ENCODE results near the gene CA5A.

The CA5A gene

GRCh38 chr16:87846705-87847466 lies 89.4 kb downstream of the CA5A start:
- DNase-seq: no peak

DNA sequence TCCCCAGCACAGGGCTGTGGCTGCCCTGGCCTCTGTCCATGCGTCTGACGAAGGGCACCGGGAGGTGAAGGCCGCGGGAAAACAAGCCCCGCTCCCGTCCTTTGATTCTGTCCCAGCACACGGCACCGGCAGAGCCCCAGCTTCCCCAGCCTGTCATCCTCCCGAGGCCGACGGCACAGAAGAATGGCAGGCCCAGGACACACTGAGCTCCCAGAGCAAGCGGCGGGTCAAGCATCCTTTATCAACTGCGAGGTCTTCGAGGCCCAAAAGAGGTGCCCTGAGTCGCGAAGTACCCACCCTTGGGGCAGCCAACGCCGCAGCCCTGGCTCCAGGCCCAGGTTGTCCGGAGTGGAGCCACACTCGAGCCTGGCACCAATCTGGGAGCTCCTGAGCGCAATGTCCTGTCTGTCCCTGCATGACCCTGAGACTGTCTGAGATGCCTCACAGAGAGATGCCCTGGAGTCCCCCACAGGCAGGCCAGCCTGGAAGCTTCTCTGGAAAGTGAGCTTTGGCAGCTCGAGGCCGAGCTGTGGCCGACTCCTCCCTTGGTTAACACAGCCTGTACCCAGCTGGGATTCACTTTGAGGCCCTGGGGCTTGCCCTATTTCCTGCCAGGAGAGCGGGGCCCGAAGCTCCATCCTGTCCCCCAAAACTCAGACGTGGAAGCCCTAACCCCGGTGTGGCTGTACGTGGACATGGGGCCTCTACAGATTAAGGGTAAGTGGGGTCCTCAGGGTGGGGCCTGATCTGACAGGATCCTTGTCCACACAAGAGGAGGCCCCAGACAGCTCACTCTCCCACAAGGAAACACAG lies 90.3 kb downstream of the CA5A start:
- DNase-seq: no peak

DNA sequence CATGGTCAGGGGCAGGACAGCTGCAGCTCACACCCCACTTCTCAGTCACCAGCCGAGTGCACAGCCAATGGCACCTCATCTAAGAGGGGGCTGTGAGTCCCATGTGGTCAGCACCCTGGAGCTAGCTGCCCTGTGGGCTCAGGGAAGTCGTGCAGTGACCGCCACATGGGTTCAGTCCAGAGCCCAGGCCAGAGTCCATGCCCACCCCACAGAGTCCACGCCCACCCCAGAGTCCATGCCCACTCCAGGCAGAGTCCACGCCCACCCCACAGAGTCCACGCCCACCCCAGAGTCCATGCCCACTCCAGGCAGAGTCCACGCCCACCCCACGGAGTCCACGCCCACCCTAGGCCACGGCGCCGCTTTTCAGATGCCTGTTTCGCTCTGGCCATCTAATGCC lies 91.1 kb downstream of the CA5A start:
- DNase-seq: no peak

DNA sequence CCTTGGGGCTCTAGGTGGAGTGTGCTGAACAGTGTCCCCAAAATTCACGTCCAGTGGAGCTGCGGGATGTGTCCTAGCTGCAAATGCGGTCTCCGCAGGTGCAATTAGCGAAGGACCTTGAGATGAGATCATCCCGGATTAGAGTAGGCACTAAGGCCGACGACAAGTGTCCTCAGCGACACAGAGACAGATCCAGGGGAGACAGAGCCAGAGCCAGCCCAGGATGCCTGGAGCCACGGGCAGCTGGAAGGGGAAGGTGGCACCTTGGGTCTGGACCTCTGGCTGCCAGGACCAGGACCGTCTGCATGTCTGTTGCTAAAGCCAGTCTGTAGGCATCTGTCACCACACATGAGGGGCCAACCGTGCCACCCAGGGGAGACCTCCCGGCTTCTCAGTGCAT lies 91.5 kb downstream of the CA5A start:
- DNase-seq: no peak

DNA sequence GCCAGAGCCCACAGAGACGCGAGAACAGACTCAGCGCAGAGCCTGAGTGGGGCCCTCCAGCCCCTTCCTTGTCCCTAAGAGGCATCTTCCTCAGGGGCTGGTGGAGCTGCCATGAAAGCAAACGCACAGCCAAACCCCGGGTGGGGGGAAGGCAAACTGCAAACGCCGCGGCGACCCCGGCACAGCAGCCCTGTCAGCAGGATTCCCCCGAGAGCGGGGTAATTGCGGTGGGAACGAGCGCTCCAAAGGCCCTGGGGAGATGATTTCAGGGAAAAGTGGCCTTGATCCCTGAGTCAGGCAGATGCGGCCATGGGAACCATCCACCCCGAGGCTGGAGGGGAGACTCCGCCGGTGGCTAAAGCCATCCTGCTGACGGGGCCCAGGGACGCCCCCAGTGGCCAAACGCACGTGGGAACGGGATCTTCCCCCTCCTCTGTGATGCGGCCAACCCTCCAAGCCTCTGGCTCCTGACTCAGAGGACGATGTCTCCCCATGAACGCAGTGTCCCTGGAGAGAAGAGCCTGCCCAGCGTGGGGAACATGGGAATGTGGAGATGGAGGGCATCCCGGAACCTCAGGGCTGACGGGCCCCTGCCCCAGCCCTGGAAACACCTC lies 92.1 kb downstream of the CA5A start:
- DNase-seq: no peak

GRCh38 chr16:87843678-87844105 lies 92.6 kb downstream of the CA5A start:
- DNase-seq: no peak

DNA sequence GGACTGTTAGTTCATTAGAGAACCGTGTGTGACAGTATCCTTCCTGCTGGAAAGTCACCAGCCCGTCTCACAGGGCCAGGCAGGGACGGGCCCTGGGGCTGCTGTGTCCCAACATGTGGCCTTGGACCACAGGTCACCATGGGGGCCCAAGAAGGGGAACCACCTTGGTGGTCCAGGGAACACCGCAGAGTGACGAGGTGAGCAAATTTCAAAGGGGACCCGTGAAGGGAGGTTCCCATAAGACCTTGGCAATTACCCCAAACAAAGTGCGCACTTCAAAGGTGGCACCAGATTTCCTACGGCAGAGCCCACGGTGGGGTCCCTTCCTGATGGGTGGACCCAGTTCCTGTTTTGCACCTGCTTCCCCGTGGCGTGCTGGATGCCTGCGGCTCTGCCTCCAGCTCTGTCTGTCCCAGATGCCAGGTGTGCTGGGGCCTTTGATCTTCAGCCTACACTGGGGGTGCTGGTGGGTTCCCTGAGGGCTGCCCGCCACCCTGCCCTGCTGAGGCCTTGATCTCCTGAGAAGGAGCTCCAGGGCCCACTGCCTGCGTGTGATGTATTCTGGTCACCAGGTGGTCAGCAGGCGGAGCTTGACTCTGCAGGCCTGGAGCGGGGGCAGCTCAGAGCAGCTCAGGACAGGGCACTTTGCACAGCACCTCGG lies 94.0 kb downstream of the CA5A start:
- DNase-seq: no peak

- no peak for DNase-seq
Observed at GRCh38 chr16:87841340-87842208, 94.8 kb downstream of the CA5A start.

- no peak for DNase-seq
Observed at GRCh38 chr16:87840271-87840978, 95.9 kb downstream of the CA5A start.

- DNase-seq: no peak
Observed at GRCh38 chr16:87839542-87840270, 96.6 kb downstream of the CA5A start.

- DNase-seq: no peak
Observed at GRCh38 chr16:87838643-87839541, 97.4 kb downstream of the CA5A start.

Measured in CD4-positive, alpha-beta T cell treated with Interleukin-15 for 1 hour (primary cell).